GM13976 (cell line): Measurements from ENCODE around the gene AGAP3.

Source experiments
- DNase-seq: peaks from one replicate; pipeline ENCODE4 v3.0.0; 2012; ENCODE audit warnings: low spot score
- in situ Hi-C: fragments of 300-500 bp; cut with MboI; formaldehyde crosslinking; loops from one replicate; pipeline ENCODE4 v1.12.0; 2022; ENCODE audit warnings: low sequenced_read_pairs, mixed read lengths, inconsistent platforms; ENCODE audit not compliant: unreplicated experiment
- TF ChIP-seq, protein P1 (sequence below): IDR thresholded peaks from 2 replicates; pipeline ENCODE4 v1.5.1; 2012; ENCODE audit warnings: borderline replicate concordance, mild to moderate bottlenecking; ENCODE audit not compliant: insufficient read depth; ENCODE audit errors: extremely low read depth, missing control alignments, control extremely low read depth

The AGAP3 gene

GRCh38 chr7:151074817-151075661 is 11.2 kb upstream of the AGAP3 start:
- in situ Hi-C loops = no loop called here
- TF ChIP-seq, protein P1, sequence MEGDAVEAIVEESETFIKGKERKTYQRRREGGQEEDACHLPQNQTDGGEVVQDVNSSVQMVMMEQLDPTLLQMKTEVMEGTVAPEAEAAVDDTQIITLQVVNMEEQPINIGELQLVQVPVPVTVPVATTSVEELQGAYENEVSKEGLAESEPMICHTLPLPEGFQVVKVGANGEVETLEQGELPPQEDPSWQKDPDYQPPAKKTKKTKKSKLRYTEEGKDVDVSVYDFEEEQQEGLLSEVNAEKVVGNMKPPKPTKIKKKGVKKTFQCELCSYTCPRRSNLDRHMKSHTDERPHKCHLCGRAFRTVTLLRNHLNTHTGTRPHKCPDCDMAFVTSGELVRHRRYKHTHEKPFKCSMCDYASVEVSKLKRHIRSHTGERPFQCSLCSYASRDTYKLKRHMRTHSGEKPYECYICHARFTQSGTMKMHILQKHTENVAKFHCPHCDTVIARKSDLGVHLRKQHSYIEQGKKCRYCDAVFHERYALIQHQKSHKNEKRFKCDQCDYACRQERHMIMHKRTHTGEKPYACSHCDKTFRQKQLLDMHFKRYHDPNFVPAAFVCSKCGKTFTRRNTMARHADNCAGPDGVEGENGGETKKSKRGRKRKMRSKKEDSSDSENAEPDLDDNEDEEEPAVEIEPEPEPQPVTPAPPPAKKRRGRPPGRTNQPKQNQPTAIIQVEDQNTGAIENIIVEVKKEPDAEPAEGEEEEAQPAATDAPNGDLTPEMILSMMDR = no peak
- no peak for DNase-seq

DNA sequence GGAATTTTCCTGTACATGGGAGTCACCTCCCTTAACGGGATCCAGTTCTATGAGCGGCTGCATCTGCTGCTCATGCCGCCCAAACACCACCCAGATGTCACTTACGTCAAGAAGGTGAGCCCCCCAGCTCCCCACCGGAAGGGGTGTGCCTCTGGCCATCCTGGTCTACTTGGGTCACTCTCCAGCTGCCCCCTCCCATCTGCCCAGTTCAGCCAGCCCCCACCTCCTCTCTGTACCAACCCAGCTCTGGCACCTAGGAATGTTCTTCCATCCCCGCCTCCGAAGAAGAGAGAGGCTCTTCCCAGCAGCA is 10.7 kb upstream of the AGAP3 start:
- TF ChIP-seq, protein P1 = no peak
- in situ Hi-C loops = no loop called here
- no peak for DNase-seq

DNA sequence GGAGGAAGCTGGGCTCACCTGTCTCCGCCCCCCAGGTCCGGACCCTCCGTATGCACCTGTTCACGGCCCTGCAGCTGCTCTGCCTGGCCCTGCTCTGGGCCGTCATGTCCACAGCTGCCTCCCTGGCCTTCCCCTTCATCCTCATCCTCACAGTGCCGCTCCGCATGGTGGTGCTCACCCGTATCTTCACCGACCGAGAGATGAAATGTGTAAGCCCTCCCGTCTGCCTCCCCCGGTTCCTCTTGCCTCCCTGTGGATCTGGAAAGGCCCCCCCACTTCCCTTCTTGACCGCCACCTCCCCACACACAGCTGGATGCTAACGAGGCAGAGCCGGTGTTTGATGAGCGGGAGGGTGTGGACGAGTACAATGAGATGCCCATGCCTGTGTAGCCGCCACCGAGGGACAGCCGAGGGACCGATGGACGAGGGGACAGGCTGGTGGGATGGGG is 10.3 kb upstream of the AGAP3 start:
- in situ Hi-C loops = no loop called here
- no peak for DNase-seq
- TF ChIP-seq, protein P1 = no peak

DNA sequence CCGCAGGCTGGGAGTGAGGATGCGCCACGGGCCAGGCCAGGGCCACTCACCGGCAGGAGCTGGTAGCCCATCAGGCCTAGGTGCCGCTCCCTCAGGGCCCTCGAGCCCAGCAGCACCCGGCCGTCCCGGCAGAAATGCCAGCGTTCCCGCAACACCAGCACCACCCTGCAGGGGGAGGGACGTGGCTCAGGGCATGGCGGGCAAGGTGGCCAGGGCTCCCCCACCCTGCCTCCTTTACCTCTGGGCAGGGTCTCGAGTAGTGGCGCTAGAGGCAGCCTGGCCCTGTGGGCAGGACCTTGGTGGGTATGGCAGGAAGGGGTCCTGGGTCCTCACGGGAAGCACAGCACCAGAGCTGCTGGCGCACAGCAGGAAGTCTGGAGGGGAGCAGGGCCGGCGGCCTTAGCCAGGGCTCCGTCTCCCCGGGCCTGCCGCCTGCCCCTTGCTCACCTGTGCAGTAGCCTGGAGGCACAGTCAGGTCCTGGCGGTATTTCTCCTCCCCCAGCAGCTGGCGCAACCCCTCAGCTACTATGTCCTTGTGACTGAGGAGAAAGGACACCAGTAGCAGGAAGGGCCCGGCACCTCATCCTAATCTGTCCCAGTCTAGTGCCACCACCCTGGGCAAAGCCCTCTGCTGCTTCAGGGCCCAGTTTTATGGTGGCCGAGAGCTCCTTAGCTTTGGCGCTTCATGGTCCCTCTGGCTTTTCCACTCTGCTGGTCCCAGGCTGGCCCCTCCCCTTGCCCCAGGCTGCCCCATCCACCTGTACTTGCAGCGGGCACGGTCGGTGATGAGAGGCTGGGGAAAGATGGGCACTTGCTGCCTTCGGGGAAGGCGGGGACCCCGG is 9.2 kb upstream of the AGAP3 start:
- in situ Hi-C loops = no loop called here
- TF ChIP-seq, protein P1 = no peak

DNA sequence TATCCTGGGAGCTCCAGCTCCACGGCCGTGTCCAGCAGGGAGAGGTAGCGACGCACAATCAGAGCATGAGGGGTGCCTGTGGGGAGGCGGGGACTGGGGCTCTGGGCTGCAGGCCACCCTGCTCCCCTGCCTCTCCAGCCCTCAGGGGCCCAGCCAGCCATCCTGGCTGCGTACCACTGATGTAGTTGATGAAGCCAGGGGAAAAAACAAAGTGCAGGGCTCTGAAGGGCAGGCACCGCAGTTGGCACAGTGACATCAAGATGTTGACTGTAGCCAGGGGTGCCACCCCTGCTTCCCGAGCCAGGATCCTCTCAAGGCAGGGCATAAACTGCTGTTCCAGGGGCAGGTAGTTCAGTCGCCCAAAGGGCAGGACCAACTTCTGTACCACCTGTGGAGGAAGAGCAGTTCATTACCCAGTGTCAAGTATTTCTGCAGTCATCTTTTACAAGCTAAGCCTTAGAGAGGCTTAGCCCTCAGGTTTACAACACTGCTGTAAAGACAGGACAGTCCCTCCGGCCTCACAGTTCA is 8.5 kb upstream of the AGAP3 start:
- in situ Hi-C loops = no loop called here

More for the DNA sequence above, 9.2 kb upstream of the AGAP3 start:
- no peak for DNase-seq

More for the DNA sequence above, 8.5 kb upstream of the AGAP3 start:
- no peak for DNase-seq
- TF ChIP-seq, protein P1 = no peak
